Activated T-cell treated with anti-CD3 and anti-CD28 coated beads, Interleukin-2, amount 50 U/mL, for 48 hours (primary cell): Measurements from ENCODE around the gene TTBK2.

Experiments
- DNase-seq, 2 experiments: peaks; one replicate each; pipeline ENCODE4 v3.0.0-alpha.2; 2020

Gene TTBK2

DNA sequence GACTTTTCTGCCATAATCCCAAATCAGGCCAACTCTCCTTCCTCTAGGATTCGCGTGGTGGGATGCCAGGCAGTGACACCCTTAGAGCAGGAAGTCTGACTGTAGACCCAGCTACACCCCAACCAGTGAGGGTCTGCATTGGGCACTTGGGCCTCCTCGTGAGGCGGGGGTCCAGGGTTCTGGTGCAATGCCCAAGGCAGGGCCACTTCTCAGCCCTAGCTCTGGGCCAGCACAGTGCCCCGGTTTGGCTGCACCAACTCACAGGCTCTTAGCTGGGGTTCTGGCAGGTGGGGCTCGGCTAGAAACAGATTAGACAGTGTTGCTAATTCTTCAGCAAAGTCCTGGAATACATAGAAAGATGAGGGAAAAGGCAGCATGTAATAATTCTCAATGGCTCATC lies 196.3 kb downstream of the TTBK2 start:
- DNase-seq = no peak

DNA sequence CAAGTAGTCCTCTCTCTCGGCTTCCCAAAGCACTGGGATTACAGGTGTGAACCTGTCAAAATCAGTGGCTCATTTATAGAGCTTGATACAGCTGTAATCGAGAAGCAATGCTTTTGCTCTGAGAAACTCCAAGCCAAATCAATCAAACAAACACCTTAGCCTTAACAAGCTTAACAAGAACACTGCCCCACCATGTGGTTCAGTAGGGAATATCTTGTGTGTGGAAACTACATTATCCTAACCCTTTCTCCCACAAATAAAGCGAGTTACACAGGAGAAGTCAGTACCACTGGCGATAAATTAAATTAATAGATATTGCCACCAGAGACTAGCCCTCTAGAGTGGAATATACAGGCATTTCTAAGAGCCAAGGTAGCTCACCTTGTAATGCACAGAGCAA lies 197.5 kb downstream of the TTBK2 start:
- no peak for DNase-seq

- no peak for DNase-seq
Measured at GRCh38 chr15:42721916-42722315, 198.7 kb downstream of the TTBK2 start.

- no peak for DNase-seq
Measured at GRCh38 chr15:42721016-42721415, 199.6 kb downstream of the TTBK2 start.

DNA sequence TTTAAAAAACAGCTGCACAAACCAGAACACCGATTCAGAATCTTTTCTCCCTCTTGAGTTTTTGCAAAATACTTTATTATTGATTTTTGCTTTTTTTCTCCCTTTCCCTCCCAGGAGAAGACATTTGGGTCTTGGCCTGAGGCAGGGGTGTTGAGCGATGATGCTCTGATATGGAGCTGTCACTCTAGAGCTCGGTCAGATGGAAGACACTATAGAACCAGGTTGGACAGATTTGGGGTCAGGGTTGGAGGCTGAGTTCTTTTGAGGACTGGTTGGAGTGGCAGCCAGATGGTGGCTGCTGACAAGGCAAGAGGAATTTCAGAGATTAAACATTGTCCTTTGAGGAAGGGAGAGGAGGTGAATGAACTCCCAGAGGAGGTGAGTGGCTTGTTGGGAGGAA lies 200.5 kb downstream of the TTBK2 start:
- DNase-seq = no peak

DNA sequence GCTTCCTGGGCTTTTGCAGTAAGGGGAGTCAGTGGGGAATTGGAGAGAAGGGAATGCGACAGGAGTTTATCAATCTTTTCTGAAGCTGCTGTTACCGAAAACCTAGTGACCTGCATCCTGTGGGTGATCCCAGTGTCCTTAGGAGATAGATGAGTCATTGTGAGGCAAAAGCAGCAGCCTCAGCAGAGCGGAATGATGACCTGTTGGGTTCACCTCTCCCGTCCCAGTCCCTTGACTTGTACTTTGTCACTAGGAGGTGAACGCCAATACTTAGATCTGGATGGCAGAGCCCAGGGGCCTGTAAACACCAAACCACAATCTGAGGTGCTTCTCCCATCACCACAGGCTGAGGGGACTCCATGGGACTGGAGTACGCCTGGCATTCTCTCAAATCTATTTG lies 201.5 kb downstream of the TTBK2 start:
- DNase-seq = no peak

- DNase-seq = no peak
Measured at GRCh38 chr15:42716626-42717025, 204.0 kb downstream of the TTBK2 start.

- no peak for DNase-seq
Measured at GRCh38 chr15:42716125-42716524, 204.5 kb downstream of the TTBK2 start.

- DNase-seq = no peak
Measured at GRCh38 chr15:42712584-42712983, 208.0 kb downstream of the TTBK2 start.

DNA sequence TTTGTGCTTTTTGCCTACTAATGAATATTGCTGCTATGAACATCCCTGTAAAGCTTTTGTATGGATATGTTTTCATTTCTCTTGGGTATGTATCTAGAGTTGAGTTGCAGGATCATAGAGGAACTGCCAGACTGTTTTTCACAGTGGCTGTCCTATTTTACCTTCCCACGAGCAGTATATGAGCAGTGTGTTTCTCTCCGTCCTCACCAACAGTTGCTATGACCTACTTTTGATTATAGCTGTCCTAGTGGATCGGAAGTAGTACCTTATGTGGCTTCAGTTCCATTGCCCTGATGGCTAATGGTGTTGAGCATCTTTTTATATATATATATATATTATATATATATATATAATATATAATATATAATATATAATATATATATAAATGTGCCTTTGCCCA lies 208.8 kb downstream of the TTBK2 start:
- no peak for DNase-seq

GRCh38 chr15:42710662-42711061 lies 209.9 kb downstream of the TTBK2 start:
- DNase-seq = no peak

- DNase-seq = peak in 1 of 2 experiments; percentile 1
Measured at GRCh38 chr15:42707873-42708544, 212.6 kb downstream of the TTBK2 start.

- DNase-seq = no peak
Measured at GRCh38 chr15:42707068-42707467, 213.5 kb downstream of the TTBK2 start.

GRCh38 chr15:42705336-42705735 lies 215.2 kb downstream of the TTBK2 start:
- DNase-seq = no peak

GRCh38 chr15:42704492-42704926 lies 216.1 kb downstream of the TTBK2 start:
- DNase-seq = peak; percentile 68 to 71

DNA sequence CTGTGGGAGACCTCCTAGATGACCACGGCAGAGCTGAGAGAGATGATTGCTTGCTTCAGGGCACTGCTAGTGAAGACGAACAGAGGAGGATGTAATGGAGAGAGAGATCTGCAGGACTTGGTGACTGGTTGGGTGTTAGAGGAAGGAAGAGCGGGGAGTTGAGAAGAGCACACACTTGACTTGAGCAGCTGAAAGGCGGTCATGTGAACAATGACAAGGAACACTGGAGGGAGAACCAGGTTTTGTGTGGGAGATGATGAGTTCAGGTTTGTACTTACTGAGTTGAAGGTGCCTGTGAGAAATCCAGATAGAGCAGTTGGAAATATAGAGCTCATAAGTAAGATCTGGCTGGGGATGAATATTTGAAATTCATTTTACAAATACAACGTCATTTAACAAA lies 224.0 kb downstream of the TTBK2 start:
- no peak for DNase-seq

DNA sequence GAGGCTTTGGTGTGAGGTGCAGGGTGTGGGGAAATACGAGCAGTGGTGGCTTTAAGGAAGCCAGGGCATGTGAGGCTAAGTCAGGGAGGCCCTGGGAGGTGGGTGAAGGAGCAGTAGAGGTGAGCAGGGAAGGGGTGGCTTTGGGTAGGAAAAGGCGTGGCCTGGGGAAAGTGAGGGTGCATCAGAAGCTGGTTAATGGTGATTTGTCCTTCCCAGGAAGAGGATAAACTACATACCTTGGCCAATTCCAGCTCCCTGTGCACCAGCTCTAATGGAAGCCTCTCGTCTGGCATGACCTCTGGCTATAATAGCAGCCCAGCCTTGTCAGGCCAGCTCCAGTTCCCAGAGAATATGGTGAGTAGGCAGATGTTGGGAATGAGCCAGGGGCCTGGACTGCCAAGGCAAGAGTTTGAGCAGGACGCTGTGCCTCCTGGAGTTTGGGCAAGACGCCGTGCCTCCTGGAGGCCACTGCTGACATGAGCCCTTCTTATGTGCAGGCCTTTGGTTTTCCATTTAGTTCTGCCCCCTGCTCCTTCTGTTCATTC lies 225.0 kb downstream of the TTBK2 start:
- DNase-seq = no peak

DNA sequence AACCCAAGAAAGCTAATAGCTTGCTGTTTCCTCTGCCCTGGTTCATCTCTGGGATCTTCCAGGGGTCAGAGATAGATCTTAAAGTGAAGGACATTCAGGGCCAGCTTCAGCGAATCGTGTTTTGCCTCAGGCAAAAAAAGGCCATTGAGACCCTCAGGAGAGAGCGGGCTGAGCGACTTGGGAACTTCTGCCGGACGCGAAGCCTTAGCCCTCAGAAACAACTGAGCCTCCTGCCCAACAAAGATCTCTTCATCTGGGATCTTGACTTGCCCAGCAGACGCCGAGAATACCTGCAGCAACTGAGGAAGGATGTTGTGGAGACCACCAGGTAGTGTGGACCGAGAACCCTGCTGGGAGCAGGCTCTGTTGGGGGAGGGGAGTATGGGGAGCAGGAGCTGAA lies 226.2 kb downstream of the TTBK2 start:
- no peak for DNase-seq

- DNase-seq = no peak
Measured at GRCh38 chr15:42693942-42694341, 226.6 kb downstream of the TTBK2 start.

GRCh38 chr15:42693496-42693895 lies 227.1 kb downstream of the TTBK2 start:
- DNase-seq = no peak

GRCh38 chr15:42692997-42693396 lies 227.6 kb downstream of the TTBK2 start:
- no peak for DNase-seq

DNA sequence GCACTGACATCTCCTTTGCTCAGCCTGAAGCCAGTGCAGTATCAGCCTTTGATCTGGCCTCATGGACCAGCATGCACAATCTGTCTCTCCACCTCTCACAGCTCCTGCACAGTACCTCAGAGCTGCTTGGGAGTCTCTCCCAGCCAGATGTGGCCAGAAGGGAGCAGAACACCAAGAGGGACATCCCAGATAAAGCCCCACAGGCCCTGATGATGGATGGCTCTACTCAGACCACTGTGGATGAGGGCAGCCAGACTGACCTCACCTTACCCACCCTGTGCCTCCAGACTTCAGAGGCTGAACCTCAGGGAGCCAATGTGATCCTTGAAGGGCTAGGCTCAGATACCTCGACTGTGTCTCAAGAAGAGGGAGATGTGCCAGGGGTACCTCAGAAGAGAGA lies 228.0 kb downstream of the TTBK2 start:
- no peak for DNase-seq

DNA sequence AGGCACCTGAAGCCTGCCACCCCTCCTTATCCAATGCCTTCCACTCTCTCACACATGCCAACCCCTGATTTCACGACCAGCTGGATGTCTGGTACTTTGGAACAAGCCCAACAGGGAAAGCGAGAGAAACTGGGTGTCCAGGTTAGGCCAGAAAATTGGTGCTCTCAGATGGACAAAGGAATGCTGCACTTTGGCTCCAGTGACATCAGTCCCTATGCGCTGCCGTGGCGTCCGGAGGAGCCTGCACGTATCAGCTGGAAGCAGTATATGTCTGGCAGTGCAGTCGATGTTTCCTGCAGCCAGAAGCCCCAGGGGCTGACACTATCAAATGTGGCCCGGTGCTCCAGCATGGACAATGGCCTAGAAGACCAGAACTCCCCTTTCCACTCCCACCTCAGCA lies 228.8 kb downstream of the TTBK2 start:
- no peak for DNase-seq

DNA sequence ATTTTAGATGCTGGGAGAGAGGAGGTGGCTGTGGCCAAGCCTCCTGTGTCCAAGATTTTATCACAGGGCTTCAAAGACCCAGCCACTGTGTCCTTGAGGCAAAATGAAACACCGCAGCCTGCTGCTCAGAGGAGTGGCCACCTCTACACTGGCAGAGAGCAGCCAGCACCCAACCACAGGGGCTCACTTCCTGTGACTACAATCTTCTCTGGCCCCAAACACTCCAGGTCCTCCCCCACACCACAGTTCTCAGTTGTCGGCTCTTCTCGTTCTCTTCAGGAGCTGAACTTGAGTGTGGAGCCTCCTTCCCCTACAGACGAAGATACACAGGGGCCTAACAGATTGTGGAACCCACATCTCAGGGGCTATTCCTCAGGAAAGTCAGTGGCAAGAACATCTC lies 229.3 kb downstream of the TTBK2 start:
- peak in 1 of 2 experiments; percentile 43 for DNase-seq
